GM18508 (cell line): ENCODE results near the gene EHMT1.
"Not testable (repeated sequence)": the region's sequence is repeated elsewhere in the genome, so short reads cannot be mapped to it uniquely, and the experiment has no call there.

ENCODE experiments used
- ATAC-seq: cut with Tn5 transposase; IDR thresholded peaks from one replicate; pipeline ENCODE4 v1.9.1; 2021; ENCODE audit warnings: moderate number of reproducible peaks; ENCODE audit not compliant: insufficient read depth, unreplicated experiment

EHMT1 gene

DNA sequence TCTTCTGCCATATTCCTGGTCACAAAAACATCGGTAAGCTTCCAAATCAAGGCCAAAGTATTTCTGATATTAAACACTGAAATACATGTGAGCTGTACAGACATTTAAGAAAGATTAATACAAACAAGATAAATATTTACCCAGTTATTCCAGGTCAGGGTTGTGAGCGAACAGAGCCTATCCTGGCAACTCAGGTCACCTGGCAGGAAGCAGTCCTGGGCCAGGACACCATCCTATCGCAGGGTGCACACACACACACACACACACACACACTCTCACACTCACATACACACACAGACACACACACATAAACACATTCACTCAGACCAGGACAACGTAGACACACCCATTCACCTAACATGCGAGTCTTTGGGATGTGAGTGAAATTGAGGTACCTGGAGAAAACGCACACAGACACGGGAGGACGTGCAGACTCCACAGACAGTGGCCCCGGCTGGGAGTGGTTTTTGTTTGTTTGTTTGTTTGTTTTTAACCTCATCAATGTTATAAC, 176.4 kb downstream of the EHMT1 start:
- no peak for ATAC-seq

DNA sequence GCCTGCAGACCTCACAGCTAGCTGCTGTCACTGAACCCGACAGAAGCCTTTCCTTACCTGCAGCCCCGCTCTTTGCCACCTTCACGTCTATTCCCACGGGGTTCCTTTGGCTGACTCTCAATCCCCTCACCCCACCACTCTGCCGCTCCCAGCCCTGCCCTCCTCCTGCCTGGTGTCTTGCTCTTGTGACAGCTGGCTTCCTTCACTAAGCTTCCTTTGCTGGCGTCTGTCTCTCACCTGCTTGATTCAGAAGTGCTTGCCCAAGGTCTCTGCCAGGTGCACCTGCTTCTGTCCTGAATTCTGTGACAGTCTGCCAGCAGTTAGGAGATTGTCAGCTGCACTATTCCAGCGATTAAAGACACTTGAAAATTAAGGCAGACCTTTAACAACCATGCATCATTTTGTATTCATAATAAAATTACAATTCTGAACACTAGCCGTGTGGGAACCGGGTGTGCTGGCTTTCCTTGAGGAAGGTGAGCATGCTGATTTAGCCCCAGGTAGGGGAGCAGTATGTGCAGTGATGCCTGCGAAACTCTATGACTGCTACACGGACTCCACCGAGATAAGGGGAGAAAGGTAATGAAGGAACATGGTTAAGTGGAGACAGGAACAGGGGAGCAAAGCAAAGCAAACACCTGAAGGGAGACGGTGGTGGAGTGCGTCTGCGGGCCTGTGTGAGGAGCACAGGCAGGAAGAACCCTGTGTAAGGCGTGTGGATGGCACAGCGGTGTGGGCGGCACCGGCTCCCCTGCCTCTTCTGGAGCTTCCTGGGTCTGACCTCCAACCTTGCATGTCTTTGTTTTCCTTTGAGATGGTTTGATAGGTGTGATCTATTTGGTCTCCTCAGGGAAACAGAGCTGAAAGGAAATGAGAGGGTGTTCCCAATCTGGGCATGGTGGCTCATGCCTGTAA, 178.7 kb downstream of the EHMT1 start:
- no peak for ATAC-seq

DNA sequence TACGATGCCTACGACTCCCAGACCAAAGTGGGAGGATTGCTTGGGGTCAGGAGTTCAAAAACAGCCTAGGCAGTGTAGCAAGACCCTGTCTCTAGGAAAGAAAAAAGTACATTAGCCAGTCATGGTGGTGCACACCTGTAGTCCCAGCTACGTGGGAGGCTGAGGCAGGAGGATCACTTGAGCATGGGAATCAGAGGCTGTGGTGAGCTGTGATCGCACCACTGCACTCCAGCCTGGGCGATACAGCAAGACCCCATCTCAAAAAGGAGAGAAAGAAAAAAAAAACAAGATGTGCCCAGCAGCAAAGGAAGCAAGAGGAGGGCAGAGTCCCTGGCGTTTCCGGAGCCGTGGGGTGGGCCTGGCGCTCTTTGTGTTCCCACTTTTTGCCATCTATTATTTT, 179.3 kb downstream of the EHMT1 start:
- ATAC-seq: no peak

DNA sequence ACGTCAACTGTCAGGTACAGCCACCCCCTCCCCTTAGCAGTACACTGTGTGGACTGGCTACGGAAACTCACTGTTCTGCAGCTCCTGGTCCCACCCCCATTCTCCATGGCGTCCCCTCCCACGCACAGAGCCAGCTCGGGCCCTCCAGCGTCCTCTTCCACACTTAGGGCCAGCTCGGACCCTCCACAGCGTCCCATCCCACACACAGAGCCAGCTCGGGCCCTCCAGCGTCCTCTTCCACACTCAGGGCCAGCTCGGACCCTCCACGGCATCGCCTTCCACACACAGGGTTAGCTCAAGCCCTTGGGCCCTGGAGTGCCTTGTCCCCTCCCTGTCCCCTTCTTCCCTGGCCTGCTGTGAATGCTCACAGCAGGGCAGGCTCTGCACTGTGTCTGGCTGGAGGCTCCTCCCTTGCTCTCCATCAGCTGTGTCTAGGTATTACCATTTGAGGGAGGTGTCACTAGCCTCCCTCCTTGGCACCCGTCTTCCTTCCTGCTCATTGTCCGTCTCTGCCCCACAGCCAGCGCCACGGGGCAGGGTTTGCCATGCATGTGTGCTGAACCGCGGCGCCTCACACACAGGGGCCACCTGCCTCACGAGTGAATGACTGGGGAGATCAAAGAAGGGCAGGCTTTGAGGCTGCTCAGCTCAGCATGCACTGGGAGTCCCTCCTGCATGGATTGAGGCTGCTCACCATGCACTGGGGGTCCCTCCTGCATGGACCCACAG, 180.3 kb downstream of the EHMT1 start:
- ATAC-seq: no peak

DNA sequence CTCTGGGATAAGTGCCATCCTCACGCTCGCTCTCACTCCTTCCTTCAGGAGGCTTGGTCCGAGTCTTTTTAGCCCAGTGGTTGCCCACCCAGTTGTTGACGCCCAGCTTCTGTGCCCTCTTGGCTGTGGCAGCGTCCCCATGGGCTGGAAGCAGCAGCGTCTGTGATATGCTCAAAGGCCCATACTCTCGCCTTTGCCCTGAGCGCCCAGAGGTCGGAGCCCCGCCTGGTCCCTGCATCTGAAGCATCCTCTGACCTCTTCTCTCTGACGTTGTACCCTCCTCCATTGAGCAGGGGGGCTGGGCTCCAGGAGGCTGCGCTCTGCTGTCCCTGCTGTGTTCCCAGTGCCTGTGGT, 180.8 kb downstream of the EHMT1 start:
- no peak for ATAC-seq

DNA sequence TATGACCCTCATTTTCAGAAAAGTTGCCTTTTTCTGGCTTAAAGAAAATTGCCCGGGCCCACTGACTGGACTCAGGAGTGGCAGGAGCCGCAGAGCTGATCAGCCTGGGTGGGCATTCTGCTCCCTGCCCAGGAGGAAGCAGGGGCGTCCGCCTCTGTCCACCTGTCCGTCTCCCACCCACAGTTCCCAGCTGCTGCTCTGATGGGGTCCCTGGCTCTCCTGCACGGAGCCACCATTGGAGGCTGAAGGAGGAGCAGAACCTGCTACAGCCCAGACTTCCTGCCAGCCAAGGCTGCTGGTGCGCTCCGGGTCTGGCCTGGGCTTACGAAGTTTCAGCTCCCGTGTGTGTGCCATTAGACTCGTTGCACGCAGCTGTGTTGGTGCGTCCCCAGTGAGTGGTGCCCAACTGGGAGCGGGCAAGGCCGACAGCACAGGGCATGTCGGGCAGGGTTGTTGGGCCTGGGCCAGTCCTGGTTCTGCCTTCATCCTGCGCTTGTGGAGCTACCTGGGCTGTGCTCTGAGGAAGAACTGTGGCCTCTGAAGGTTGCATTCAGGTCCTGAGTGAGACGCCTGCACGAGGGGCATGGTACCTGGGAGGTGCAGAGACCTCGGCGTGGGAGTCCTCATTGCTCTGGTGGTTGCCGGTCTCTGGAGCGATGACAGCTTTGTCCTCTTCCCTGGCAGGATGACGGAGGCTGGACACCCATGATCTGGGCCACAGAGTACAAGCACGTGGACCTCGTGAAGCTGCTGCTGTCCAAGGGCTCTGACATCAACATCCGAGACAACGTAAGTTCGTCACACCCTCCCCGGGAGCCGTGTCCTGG, 181.6 kb downstream of the EHMT1 start:
- ATAC-seq: no peak

DNA sequence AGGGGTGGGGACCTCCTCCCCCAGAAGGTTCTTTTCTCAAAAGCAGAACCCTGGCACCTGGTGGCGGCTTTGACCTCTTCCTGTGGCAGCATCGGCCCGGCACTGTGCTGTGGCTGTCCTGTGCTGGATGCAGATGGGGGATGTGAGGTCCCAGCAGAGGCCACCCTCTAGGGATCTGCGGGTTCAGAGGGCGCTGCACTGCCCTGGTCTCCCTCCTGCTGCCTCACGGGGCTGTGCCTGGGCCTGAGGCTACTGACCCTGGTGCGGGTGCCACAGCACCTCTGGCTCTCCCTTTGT, 182.2 kb downstream of the EHMT1 start:
- ATAC-seq: no peak

DNA sequence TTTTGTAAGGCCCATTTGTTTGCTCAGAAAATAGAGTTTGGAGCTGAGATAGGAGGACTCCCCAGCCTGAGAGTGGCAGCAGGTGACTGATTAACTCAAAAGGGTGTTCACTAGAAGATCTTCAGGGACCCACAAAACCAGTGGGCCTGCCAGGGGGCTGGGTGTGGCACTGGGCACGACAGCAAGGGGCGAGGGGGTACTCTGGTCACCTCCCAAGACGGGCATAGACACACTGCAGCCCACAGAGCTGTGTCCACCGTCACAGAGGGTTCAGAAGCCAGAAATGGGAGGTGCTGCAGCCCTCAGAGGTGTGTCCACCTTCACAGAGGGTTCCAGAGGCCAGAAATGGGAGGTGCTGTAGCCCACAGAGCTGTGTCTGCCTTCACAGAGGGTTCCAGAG, 183.2 kb downstream of the EHMT1 start:
- no peak for ATAC-seq

DNA sequence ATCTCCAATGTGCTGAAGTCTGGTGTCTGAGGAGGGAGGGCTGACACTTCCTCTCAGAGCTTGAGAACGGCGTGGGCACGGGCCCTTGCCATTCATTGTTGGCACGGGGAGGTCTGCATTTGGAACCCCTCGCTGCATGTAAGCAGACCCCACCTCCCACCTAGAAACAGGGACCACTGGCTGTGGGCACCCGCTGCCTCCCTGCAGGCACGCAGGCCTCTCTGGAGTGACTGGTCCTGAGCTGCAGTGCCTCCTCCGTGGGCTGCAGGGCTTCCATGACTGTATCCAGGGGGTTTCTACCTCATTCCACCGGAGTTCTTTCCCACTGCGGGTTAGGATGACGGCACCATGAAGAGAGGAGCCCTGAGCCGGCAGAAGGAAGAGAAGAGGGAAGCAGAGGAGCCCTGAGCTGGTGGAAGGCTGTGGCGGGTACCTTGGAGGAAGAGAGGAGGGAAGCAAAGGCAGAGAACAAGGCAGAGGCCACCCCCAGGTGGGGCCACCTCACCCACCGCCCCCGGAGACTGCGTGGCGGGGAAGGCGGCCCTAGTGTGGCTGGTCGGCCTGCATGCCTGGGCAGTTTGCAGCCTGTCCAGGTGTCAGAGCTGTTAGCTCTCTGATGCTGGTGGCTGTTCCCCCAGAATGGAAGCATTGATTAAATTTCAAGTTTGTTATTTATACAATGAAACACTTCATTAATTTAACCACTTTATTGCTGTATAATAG, 183.9 kb downstream of the EHMT1 start:
- ATAC-seq: no peak

DNA sequence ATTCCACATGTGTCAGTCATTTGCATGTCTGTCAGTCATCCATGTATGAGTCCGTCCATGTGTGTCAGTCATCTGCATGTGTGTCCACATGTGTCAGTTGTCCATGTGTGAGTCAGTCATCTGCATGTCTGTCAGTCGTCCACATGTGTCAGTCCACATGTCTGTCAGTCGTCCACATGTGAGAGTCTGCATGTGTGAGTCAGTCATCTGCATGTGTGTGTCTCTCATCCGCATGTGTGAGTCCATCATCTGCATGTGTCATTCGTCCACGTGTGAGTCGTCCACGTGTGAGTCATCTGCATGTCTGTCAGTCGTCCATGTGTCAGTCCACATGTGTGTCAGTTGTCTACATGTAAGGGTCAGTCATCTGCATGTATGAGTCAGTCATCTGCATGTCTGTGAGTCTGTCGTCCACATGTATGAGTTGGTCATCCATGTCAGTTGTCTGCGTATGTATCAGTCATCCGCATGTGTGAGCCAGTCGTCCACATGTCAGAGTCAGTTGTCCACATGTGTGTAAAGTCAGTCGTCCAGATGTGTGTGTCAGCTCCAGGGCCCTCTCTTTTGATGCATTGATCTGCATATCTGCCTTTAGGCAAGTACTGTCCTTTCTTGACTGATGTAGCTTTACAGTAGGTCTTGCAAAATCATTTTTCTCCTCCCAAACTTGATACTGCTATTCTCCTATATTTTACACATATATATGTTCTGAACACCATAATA, 186.3 kb downstream of the EHMT1 start:
- ATAC-seq: no peak

DNA sequence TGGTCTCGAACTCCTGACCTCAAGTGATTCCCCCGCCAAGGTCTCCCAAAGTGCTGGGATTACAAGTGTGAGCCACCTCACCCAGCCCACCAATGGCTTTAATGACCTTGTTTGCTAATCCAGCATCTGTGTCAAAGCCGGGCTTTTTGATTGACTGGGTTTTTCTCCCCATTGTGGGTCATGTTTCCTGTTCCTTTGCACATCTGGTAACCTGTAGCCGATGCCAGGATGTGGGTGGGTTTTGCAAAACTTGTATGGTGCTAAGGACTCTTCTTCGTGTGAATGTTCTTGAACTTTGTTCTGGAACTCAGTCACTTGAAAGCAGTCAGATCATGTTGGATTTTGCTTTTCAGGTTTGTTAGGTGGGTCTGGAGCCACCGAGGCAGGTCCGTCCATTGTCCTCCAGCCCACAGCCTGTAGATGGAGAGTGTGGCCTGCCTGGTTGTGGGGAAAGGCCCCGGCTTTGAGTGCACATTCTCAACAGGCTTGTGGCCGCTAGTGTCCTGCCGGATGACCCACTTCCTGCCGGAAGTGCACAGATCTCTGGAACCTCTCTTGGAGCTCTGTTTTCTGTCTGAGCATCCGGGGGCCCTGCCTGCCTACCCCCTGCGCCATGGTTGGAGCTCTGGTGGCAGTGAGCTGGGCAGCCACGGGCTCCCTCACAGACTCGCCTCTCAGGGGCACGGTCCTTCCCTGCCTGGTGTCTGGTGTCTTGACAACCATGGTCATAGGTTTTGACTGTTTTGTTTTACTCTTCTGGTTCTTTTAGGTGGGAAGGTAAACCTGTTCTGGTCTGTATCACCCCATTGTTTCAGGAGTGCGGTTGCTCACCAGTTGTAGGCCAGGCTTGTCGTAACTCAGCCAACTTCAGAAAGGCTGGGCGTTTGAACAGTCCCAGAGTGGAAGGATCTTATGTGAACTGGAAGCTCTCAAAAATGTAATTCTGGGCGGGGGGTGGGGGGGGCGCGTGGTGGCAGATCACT, 189.2 kb downstream of the EHMT1 start:
- no peak for ATAC-seq

DNA sequence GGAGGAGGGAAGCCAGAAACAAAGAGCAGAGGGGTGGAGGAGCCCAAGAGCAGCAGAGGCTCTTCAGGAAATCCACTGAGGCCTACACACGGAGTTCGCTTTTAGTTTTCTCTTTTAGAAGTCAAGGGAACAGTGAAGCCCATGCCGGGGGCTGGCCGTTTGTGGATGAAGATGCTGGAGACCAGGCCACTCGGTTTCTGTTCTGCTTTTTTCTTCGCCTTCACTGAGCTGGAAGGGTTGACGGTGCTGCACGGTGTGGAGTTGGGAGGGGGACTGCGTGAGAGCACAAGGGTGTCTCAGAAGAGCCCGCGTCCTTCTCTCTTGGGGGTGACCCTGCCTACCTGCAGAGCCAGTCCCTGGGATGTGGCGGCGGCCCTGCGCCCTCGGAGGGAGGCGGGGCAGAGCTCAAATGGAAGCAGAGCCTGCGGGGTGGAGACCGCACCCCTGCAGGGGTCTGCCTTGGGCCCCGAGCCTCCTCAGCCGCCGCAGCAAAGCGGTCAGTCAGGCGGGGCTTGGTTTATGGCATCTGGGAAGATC, 190.3 kb downstream of the EHMT1 start:
- ATAC-seq: no peak

DNA sequence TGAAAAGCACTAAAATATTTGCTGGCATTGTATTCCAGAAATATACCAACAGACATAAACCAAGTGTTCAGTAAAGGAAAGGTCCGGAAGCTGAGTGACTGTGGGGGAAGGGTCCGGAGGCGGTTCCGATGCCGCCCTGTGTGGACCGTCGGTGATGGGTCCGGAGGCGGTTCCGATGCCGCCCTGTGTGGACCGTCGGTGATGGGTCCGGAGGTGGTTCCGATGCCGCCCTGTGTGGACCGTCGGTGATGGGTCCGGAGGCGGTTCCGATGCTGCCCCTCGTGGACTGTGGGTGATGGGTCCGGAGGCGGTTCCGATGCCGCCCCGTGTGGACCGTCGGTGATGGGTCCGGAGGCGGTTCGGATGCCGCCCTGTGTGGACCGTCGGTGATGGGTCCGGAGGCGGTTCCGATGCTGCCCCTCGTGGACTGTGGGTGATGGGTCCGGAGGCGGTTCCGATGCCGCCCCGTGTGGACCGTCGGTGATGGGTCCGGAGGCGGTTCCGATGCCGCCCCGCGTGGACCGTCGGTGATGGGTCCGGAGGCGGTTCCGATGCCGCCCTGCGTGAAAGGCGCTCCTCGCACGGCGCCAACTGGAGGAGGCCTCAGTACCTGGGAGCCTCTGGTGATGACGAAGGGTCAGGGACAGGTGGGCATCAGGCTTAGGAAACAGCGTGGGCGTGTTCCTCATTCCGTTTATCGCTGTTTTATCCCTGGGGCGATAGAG, 191.1 kb downstream of the EHMT1 start:
- not testable (repeated sequence) for ATAC-seq

DNA sequence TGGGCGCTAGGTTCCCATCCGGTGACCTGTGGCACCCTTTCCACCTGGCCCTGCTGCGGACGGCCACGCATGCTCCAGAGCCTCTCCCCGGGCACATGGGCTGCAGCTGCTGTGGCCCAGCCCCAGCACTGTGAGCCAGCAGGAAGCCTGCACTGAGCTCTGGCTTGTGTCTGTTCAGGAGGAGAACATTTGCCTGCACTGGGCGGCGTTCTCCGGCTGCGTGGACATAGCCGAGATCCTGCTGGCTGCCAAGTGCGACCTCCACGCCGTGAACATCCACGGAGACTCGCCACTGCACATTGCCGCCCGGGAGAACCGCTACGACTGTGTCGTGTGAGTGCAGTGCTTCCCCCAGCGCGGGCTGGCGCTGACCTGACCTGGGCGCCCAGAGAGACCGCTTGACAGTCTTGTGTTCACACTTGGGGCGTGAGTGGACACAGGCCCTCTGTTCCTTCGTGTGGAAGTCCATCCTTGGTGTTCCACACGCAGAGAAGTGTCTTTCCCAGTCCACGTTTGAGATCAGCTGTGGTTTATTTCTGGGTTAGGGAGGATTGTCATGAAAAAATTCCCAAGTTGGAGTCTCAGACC, 192.6 kb downstream of the EHMT1 start:
- no peak for ATAC-seq

DNA sequence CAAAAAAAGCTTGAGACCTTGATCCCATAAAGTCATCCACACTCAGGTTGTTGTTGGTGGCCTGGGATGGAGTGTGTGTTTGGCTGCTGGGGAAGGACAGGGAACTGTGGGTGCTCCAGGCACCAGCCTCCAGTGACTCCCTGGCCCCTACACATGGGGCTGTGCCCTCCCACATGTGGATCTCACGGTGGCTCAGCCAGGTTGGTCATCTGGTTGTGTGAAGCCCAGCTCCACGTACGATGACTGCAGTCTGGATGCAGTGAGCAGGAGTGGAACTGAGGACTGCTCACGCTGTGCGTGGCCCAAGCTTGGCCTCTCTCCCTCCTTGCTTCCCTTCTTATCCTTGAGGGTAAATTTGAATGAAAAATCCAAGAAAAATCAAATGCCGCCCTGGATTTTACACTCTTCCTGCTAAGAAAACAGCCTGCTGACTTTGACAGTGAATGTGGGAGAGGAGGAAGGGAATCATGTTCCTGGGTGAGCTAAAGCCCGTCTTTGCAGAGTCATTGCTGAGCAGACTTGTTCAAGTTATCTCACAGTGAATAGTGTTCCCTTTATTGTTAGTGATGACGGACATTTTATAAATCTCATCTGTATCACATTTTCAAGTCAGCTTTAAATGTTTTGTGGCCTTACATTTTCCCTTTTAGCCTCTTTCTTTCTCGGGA, 193.7 kb downstream of the EHMT1 start:
- no peak for ATAC-seq

DNA sequence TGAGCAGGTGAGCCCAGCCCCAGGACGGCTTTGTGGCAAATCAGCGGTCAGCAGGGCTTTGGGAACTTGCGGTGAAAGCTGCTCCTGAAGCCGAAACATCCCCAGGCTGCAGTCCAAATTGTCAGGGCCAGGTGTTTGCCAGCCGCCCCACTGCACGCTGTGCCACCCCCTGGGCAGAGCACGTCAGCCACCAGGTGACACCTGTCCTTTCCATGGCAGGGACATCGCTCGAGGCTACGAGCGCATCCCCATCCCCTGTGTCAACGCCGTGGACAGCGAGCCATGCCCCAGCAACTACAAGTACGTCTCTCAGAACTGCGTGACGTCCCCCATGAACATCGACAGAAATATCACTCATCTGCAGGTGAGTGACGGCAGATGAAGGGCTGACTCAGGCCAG, 194.4 kb downstream of the EHMT1 start:
- ATAC-seq: no peak
